ENCODE results near the gene BAAT. TPM values are rescaled to one million over a fixed set of nuclear protein-coding genes. Genes with fewer than 3 reads are reported as not detected.

BAAT gene
- total RNA-seq, 1 donor from 2014 or later = 8.9 TPM

GRCh38 chr9:101417389-101417788, 32.6 kb upstream of the BAAT start:
- H4K20me1 ChIP-seq (ENCODE audit: insufficient read depth, low read length) = no peaks in the 10 kb centered on the region
- no peak overlapping the region for H2AFZ ChIP-seq (ENCODE audit: low read depth, low read length)
- no peak overlapping the region for H3K4me3 ChIP-seq (ENCODE audit: insufficient read depth, low read depth, low read length)
- no peaks in the 10 kb centered on the region for H3K27me3 ChIP-seq (ENCODE audit: insufficient read depth, low read length)
- Mint-ChIP-seq H3K4me1 (ENCODE audit: low read depth, unreplicated experiment) (peaks cover 4% of the 10 kb centered on the region), H3K36me3 (ENCODE audit: low read depth, unreplicated experiment) (peaks cover 2% of the 10 kb centered on the region), H3K4me3 (ENCODE audit: unreplicated experiment) (no peak overlapping the region), H3K27ac (ENCODE audit: unreplicated experiment) (no peak overlapping the region), H3K27me3 (ENCODE audit: low read depth, unreplicated experiment) (no peaks in the 10 kb centered on the region), H3K9me3 (ENCODE audit: unreplicated experiment) (peaks cover 3% of the 10 kb centered on the region)
- H3K4me1 ChIP-seq (ENCODE audit: insufficient read depth, low read length) = no peaks in the 10 kb centered on the region
- no peak for DNase-seq (ENCODE audit: low read depth)
- FAIRE-seq = no peak
- TF ChIP-seq CTCF (IDR thresholded peaks at IDR 0.05; ENCODE audit: insufficient read depth, low read depth, low read length) = no peak
- no peak for TF ChIP-seq EZH2 (IDR thresholded peaks at IDR 0.05; ENCODE audit: insufficient read depth, low read length)
- no peak overlapping the region for H3K9ac ChIP-seq (ENCODE audit: low read length)
- H3K79me2 ChIP-seq (ENCODE audit: insufficient read depth, low read length) = no peaks in the 10 kb centered on the region
- H3K9me3 ChIP-seq (ENCODE audit: insufficient read depth, low read depth, low read length) = no peaks in the 10 kb centered on the region
- no peak overlapping the region for H3K4me2 ChIP-seq (ENCODE audit: low read length)
- H3K27ac ChIP-seq (ENCODE audit: low read depth, low read length) = no peak overlapping the region
- no peaks in the 10 kb centered on the region for H3K36me3 ChIP-seq (ENCODE audit: insufficient read depth, low read length)

- Histone ChIP-seq H3K4me1 (ENCODE audit: insufficient read depth, low read length) (no peaks in the 10 kb centered on the region), H4K20me1 (ENCODE audit: insufficient read depth, low read length) (no peaks in the 10 kb centered on the region), H3K27ac (ENCODE audit: low read depth, low read length) (no peak overlapping the region), H3K36me3 (ENCODE audit: insufficient read depth, low read length) (no peaks in the 10 kb centered on the region), H3K27me3 (ENCODE audit: insufficient read depth, low read length) (no peaks in the 10 kb centered on the region), H3K4me3 (ENCODE audit: insufficient read depth, low read depth, low read length) (no peak overlapping the region), H3K4me2 (ENCODE audit: low read length) (no peak overlapping the region), H2AFZ (ENCODE audit: low read depth, low read length) (no peak overlapping the region), H3K9ac (ENCODE audit: low read length) (no peak overlapping the region), H3K9me3 (ENCODE audit: insufficient read depth, low read depth, low read length) (no peaks in the 10 kb centered on the region), H3K79me2 (ENCODE audit: insufficient read depth, low read length) (no peaks in the 10 kb centered on the region)
- Mint-ChIP-seq H3K4me1 (ENCODE audit: low read depth, unreplicated experiment) (peaks cover 4% of the 10 kb centered on the region), H3K36me3 (ENCODE audit: low read depth, unreplicated experiment) (peaks cover 8% of the 10 kb centered on the region), H3K4me3 (ENCODE audit: unreplicated experiment) (no peak overlapping the region), H3K27me3 (ENCODE audit: low read depth, unreplicated experiment) (no peaks in the 10 kb centered on the region), H3K27ac (ENCODE audit: unreplicated experiment) (no peak overlapping the region), H3K9me3 (ENCODE audit: unreplicated experiment) (peaks cover 13% of the 10 kb centered on the region)
- DNase-seq (ENCODE audit: low read depth) (no peak), FAIRE-seq (no peak)
- no peak for TF ChIP-seq EZH2 (IDR thresholded peaks at IDR 0.05; ENCODE audit: insufficient read depth, low read length)
Observed at GRCh38 chr9:101415578-101415977, 30.8 kb upstream of the BAAT start.

GRCh38 chr9:101414839-101415238, 30.0 kb upstream of the BAAT start:
- peaks cover 4% of the 10 kb centered on the region for H3K4me1 Mint-ChIP-seq (ENCODE audit: low read depth, unreplicated experiment)
- H3K9me3 ChIP-seq (ENCODE audit: insufficient read depth, low read depth, low read length) = peaks cover 5% of the 10 kb centered on the region
- TF ChIP-seq EZH2 (IDR thresholded peaks at IDR 0.05; ENCODE audit: insufficient read depth, low read length) (no peak), CTCF (IDR thresholded peaks at IDR 0.05; ENCODE audit: insufficient read depth, low read depth, low read length) (no peak)
- no peak overlapping the region for H3K4me2 ChIP-seq (ENCODE audit: low read length)
- DNase-seq (ENCODE audit: low read depth) = no peak
- H3K36me3 Mint-ChIP-seq (ENCODE audit: low read depth, unreplicated experiment) = peaks cover 14% of the 10 kb centered on the region
- no peaks in the 10 kb centered on the region for H4K20me1 ChIP-seq (ENCODE audit: insufficient read depth, low read length)
- FAIRE-seq = no peak
- no peak overlapping the region for H3K27ac ChIP-seq (ENCODE audit: low read depth, low read length)
- H3K27me3 ChIP-seq (ENCODE audit: insufficient read depth, low read length) = no peaks in the 10 kb centered on the region
- H3K27ac Mint-ChIP-seq (ENCODE audit: unreplicated experiment) = no peak overlapping the region
- no peaks in the 10 kb centered on the region for H3K27me3 Mint-ChIP-seq (ENCODE audit: low read depth, unreplicated experiment)
- H3K36me3 ChIP-seq (ENCODE audit: insufficient read depth, low read length) = no peaks in the 10 kb centered on the region
- H3K4me3 Mint-ChIP-seq (ENCODE audit: unreplicated experiment) = no peak overlapping the region
- H3K4me3 ChIP-seq (ENCODE audit: insufficient read depth, low read depth, low read length) = no peak overlapping the region
- no peaks in the 10 kb centered on the region for H3K4me1 ChIP-seq (ENCODE audit: insufficient read depth, low read length)
- no peak overlapping the region for H2AFZ ChIP-seq (ENCODE audit: low read depth, low read length)
- peaks cover 20% of the 10 kb centered on the region for H3K9me3 Mint-ChIP-seq (ENCODE audit: unreplicated experiment)
- no peak overlapping the region for H3K9ac ChIP-seq (ENCODE audit: low read length)
- H3K79me2 ChIP-seq (ENCODE audit: insufficient read depth, low read length) = no peaks in the 10 kb centered on the region

Measured in astrocyte (in vitro differentiated cells and primary cell).